Fibroblast of lung (primary cell): ENCODE results near the gene HPRT1. TPM values are rescaled to one million over a fixed set of nuclear protein-coding genes. Genes with fewer than 3 reads are reported as not detected.

Experiments used
- DNase-seq, 2 donors: peaks; one replicate each; pipeline versions ENCODE4 v3.0.0 to v3.0.0-alpha.2; 2010; ENCODE audit warnings: low read depth in 2 of 2
- H2AFZ ChIP-seq: 2 replicates; pipeline ENCODE4 v1.5.1; 2012; ENCODE audit warnings: low read length, control low read depth, inconsistent platforms
- H3K27ac ChIP-seq: 2 replicates; pipeline ENCODE4 v1.5.1; 2011; ENCODE audit warnings: low read length, control low read depth; ENCODE audit not compliant: insufficient read depth
- H3K27me3 ChIP-seq: 2 replicates; pipeline ENCODE4 v1.5.1; 2011; ENCODE audit warnings: mild to moderate bottlenecking, low read length; ENCODE audit not compliant: control insufficient read depth, insufficient read depth
- H3K36me3 ChIP-seq: 2 replicates; pipeline ENCODE4 v1.5.1; 2011; ENCODE audit warnings: low read length; ENCODE audit not compliant: control insufficient read depth, insufficient read depth
- H3K4me1 ChIP-seq: 2 replicates; pipeline ENCODE4 v1.5.1; 2011; ENCODE audit warnings: low read length; ENCODE audit not compliant: control insufficient read depth, insufficient read depth; ENCODE audit errors: extremely low read depth
- H3K4me2 ChIP-seq: 2 replicates; pipeline ENCODE4 v1.5.1; 2011; ENCODE audit warnings: low read length, control low read depth; ENCODE audit not compliant: insufficient read depth; ENCODE audit errors: extremely low read depth
- H3K4me3 ChIP-seq, 4 experiments: fragments of 200-600 bp in 1 of 4; sonication (generic) in 1 of 4; replicated peaks in 1 of 4; 2 replicates each; pipeline ENCODE4 v1.5.1; 2011 to 2016; ENCODE audit warnings: low read length in 4 of 4, low read depth in 3 of 4, mild to moderate bottlenecking in 3 of 4, control low read depth in 2 of 4, inconsistent platforms in 1 of 4, mixed read lengths in 1 of 4; ENCODE audit not compliant: insufficient read depth in 1 of 4; ENCODE audit errors: control extremely low read depth in 1 of 4
- H3K79me2 ChIP-seq: 2 replicates; pipeline ENCODE4 v1.5.1; 2012; ENCODE audit warnings: mild to moderate bottlenecking, low read length, inconsistent platforms; ENCODE audit not compliant: control insufficient read depth, insufficient read depth
- H3K9ac ChIP-seq: 2 replicates; pipeline ENCODE4 v1.5.1; 2011; ENCODE audit warnings: mild to moderate bottlenecking, low read length, control low read depth; ENCODE audit not compliant: insufficient read depth
- H3K9me3 ChIP-seq: 2 replicates; pipeline ENCODE4 v1.5.1; 2012; ENCODE audit warnings: low read depth, low read length; ENCODE audit not compliant: control insufficient read depth, insufficient read depth
- H4K20me1 ChIP-seq: 2 replicates; pipeline ENCODE4 v1.5.1; 2011; ENCODE audit warnings: low read length; ENCODE audit not compliant: control insufficient read depth, insufficient read depth; ENCODE audit errors: extremely low read depth
- EZH2 ChIP-seq: IDR thresholded peaks from 2 replicates; pipeline ENCODE4 v1.5.1; 2012; ENCODE audit warnings: low read length, control low read depth, mild to moderate bottlenecking; ENCODE audit errors: missing control alignments
- polyA plus RNA-seq, 2 donors: library from polyadenylated mRNA; depleted of rRNA in 1 of 2; stranded (reverse) in 1 of 2; unstranded in 1 of 2; fragments of >200 nt; gene quantifications; 2 replicates each; pipeline ENCODE4 v1.2.1, GENCODE V29; 2011 to 2012; ENCODE audit warnings: missing spikeins in 1 of 2
- total RNA-seq: library from RNA; depleted of rRNA; stranded (reverse); fragments of >200 nt; gene quantifications from 2 replicates; pipeline ENCODE4 v1.2.1, GENCODE V29; 2014
- TF ChIP-seq, protein P1 (sequence below), 2 donors: IDR thresholded peaks in 1 of 2; conservative IDR thresholded peaks in 1 of 2; 1 replicate in 1 of 2; 2 replicates in 1 of 2; pipeline ENCODE4 v1.5.1; 2011 to 2012; ENCODE audit warnings: low read length in 2 of 2, control low read depth in 1 of 2, inconsistent platforms in 1 of 2, low read depth in 1 of 2, mild to moderate bottlenecking in 1 of 2

HPRT1 gene
- total and polyA plus RNA-seq, 2 donors (not counting 1 experiment from before 2014, with no cell fraction given) = 23.0 to 51.8 TPM

DNA sequence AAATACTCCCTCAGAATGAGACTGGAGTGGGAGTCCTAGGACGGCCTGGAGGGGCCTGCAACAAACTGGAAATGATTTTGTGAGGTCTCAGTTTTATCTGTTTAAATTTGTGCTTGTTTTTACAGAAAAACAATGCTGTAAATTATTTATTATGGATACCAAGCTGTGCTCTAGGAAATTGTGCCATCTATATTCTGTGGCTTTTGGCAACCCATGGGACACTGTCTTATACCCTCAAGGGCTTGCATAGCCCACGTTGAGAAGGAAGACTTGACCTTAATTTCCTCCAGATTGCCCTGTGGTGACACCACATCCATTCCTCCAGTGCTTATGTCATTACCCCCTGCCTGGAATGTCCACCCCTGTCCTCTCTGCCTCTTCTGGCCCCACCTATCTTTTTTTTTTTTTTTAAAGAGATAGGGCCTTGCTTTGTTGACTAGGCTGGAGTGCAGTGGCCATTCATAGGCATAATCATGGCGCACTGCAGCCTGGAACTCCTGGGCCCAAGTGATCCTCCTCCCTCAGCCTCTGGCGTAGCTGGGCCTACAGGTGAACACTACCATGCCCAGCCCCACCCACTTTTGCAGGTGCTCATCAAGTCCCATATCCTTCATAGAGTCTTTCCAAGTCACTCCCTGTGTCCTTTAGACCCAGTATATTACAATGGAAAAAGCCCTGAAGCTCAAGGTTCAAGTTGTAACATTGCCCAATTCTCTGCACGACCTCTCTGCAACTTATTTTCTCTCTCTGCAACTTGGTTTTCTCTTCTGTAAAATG, 77.4 kb downstream of the HPRT1 start:
- H3K9ac ChIP-seq = no peak overlapping the region
- no peaks in the 10 kb centered on the region for H3K9me3 ChIP-seq
- H3K36me3 ChIP-seq = no peaks in the 10 kb centered on the region
- no peaks in the 10 kb centered on the region for H3K27me3 ChIP-seq
- H4K20me1 ChIP-seq = no peaks in the 10 kb centered on the region
- DNase-seq = peak; percentile 63 to 71
- no peak for TF ChIP-seq EZH2
- TF ChIP-seq, protein P1, sequence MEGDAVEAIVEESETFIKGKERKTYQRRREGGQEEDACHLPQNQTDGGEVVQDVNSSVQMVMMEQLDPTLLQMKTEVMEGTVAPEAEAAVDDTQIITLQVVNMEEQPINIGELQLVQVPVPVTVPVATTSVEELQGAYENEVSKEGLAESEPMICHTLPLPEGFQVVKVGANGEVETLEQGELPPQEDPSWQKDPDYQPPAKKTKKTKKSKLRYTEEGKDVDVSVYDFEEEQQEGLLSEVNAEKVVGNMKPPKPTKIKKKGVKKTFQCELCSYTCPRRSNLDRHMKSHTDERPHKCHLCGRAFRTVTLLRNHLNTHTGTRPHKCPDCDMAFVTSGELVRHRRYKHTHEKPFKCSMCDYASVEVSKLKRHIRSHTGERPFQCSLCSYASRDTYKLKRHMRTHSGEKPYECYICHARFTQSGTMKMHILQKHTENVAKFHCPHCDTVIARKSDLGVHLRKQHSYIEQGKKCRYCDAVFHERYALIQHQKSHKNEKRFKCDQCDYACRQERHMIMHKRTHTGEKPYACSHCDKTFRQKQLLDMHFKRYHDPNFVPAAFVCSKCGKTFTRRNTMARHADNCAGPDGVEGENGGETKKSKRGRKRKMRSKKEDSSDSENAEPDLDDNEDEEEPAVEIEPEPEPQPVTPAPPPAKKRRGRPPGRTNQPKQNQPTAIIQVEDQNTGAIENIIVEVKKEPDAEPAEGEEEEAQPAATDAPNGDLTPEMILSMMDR (conservative IDR thresholded peaks at IDR 0.05 in 1 of 2, IDR thresholded peaks at IDR 0.05 in 1 of 2; ENCODE audit: low read depth in 1 of 2, low read length in 2 of 2) = no peak
- no peaks in the 10 kb centered on the region for H3K79me2 ChIP-seq
- no peak overlapping the region for H2AFZ ChIP-seq
- H3K4me2 ChIP-seq = peak overlapping the region; percentile 25
- peaks cover 3% of the 10 kb centered on the region for H3K4me1 ChIP-seq
- H3K27ac ChIP-seq = peak overlapping the region; percentile 77
- no peak overlapping the region for H3K4me3 ChIP-seq

DNA sequence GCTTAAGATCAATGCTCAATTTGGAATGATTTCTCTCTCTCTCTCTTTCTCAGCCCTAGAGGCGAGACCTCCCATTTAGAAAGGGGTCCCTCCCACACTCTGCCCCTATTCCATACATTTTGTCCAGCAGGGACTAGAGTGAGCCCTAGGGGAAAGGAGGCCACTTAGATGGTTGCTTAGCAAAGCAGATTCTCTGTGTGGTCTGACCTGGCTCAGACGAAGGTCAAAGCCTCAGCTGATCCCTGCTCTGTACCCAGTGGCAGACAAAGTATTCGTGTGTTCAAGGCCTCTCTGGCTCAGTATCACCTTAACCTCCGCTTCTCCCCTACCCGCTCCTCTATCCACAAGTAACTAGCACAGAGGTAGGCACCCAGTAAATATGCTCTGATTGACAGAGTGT, 78.4 kb downstream of the HPRT1 start:
- Histone ChIP-seq H3K27me3 (no peaks in the 10 kb centered on the region), H3K9me3 (no peaks in the 10 kb centered on the region), H3K36me3 (no peaks in the 10 kb centered on the region), H3K4me2 (no peak overlapping the region), H2AFZ (no peak overlapping the region), H3K4me3 (no peak overlapping the region), H3K4me1 (peaks cover 3% of the 10 kb centered on the region), H3K79me2 (no peaks in the 10 kb centered on the region), H3K27ac (no peak overlapping the region), H3K9ac (no peak overlapping the region), H4K20me1 (no peaks in the 10 kb centered on the region)
- DNase-seq = no peak
- TF ChIP-seq, protein P1 (conservative IDR thresholded peaks at IDR 0.05 in 1 of 2, IDR thresholded peaks at IDR 0.05 in 1 of 2; ENCODE audit: low read depth in 1 of 2, low read length in 2 of 2) = no peak
- no peak for TF ChIP-seq EZH2

DNA sequence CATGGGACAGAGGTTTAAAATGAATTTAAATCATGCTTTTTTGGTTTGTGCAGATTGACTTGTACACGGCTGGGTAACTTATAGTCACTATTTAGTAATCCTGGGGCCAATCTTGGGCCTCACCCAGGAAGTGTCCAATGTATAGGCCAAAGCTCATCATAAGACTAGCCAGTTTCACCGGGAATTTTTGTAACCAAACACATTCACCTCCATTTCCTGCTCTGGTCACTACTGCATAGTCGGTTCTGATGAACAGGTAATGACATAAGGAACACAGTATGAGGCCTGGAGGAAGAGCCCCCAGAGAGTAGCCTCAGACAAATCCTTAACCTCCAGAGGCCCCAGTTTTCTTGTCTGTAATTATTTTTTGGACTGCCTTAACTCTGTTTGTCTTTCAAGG, 81.9 kb downstream of the HPRT1 start:
- H3K4me1 ChIP-seq = peaks cover 3% of the 10 kb centered on the region
- no peak for DNase-seq
- peaks cover 8% of the 10 kb centered on the region for H3K36me3 ChIP-seq
- no peak overlapping the region for H3K9ac ChIP-seq
- no peak overlapping the region for H2AFZ ChIP-seq
- no peak overlapping the region for H3K27ac ChIP-seq
- H3K9me3 ChIP-seq = no peaks in the 10 kb centered on the region
- H3K79me2 ChIP-seq = peaks cover 2% of the 10 kb centered on the region
- no peaks in the 10 kb centered on the region for H3K27me3 ChIP-seq
- no peaks in the 10 kb centered on the region for H4K20me1 ChIP-seq
- TF ChIP-seq, protein P1 (conservative IDR thresholded peaks at IDR 0.05 in 1 of 2, IDR thresholded peaks at IDR 0.05 in 1 of 2; ENCODE audit: low read depth in 1 of 2, low read length in 2 of 2) = no peak
- TF ChIP-seq EZH2 = no peak
- H3K4me2 ChIP-seq = no peak overlapping the region
- H3K4me3 ChIP-seq = no peak overlapping the region
